ELR (cell line): ENCODE measurements around the gene POTEM.
"Not testable (repeated sequence)": the region's sequence is repeated elsewhere in the genome, so short reads cannot be mapped to it uniquely, and the experiment has no call there.

ENCODE experiments used
- DNase-seq: peaks from one replicate; pipeline ENCODE4 v3.0.0-alpha.2; 2015; ENCODE audit warnings: low read depth

POTEM gene

GRCh38 chr14:19038060-19038664 is 70.9 kb downstream of the POTEM start:
- not testable (repeated sequence) for DNase-seq

- not testable (repeated sequence) for DNase-seq
Observed at GRCh38 chr14:19038785-19039184, 71.6 kb downstream of the POTEM start.

DNA sequence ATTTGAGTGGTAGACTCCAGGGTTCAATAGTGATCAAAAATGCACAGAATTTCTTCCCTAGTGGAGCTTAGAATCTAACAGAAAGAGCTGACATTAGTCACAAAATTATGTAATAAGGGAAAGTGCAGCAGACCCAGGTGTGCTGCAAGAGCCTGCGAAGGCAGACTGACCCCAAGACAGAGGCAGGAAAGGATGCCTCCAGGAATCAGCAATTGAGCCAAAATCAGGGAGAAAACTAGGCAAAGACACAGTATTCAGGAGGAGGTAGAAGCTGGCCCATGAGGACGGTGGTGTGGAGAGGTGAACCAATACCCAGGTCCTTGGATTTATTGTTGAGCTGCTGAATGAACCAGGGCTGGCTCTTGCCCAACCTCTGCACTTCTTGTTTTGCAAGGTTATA is 76.2 kb downstream of the POTEM start:
- not testable (repeated sequence) for DNase-seq
